Renal pelvis (tissue), 12 donors: Measurements from ENCODE around the gene SLC4A5. TPM values are rescaled to one million over a fixed set of nuclear protein-coding genes. Genes with fewer than 3 reads are reported as not detected.

ENCODE experiments used
- DNase-seq: peaks from one replicate; pipeline ENCODE4 v3.0.0-alpha.2; 2013
- long read RNA-seq, 16 experiments: transcript quantifications; one replicate each; lab custom pipeline, GENCODE V29; 2026
- polyA plus RNA-seq, 3 donors: library from polyadenylated mRNA; unstranded; fragments of 120-200 nt; gene quantifications; one replicate each; pipeline ENCODE4 v1.2.1, GENCODE V29; 2013; ENCODE audit not compliant: insufficient read length in 3 of 3

Gene SLC4A5
- 1 to 10 TPM; 1.9 to 5.6 (median 3.4) TPM for polyA plus RNA-seq
- long read RNA-seq, donor 1 = 0 reads
- long read RNA-seq, donor 2 = 0 reads
- long read RNA-seq, donor 3 = 0 reads
- long read RNA-seq, donor 4 = 0 reads
- long read RNA-seq, donor 5 = 0 reads
- long read RNA-seq, donor 6 = 0 reads
- long read RNA-seq, donor 7 = 0 reads
- long read RNA-seq, donor 8 = 0 reads
- long read RNA-seq, donor 9 = 0 reads
- long read RNA-seq, donor 10 = 0 reads
- long read RNA-seq, donor 11 = 0 reads
- long read RNA-seq, donor 12 = 0 reads
- long read RNA-seq, donor 13 = 0 reads
- long read RNA-seq, donor 14 = 0 reads
- long read RNA-seq, donor 15 = 0 reads
- long read RNA-seq, donor 16 = 0 reads

- no peak for DNase-seq
These were observed at the start of gene SLC4A5 for GRCh38 chr2:74343316-74343715. Gene SLC4A5, minus strand, starts transcription at chr2:74343416. Its CDS starts 28,393 bp downstream, at chr2:74315023.

DNA sequence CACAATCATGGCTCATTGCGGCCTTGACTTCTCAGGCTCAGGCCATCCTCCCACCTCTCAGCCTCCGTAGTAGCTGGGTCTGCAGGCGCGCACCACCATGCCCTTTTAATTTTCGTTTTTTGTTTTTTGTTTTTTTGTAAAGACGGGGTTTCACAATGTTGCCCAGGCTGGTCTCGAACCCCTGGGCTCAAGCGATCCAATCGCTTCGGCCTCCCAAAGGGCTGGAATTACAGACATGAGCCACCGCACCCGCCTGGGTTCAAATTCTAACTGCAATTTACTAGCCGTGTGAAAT lies 49.2 kb upstream of the SLC4A5 start:
- DNase-seq = no peak

DNA sequence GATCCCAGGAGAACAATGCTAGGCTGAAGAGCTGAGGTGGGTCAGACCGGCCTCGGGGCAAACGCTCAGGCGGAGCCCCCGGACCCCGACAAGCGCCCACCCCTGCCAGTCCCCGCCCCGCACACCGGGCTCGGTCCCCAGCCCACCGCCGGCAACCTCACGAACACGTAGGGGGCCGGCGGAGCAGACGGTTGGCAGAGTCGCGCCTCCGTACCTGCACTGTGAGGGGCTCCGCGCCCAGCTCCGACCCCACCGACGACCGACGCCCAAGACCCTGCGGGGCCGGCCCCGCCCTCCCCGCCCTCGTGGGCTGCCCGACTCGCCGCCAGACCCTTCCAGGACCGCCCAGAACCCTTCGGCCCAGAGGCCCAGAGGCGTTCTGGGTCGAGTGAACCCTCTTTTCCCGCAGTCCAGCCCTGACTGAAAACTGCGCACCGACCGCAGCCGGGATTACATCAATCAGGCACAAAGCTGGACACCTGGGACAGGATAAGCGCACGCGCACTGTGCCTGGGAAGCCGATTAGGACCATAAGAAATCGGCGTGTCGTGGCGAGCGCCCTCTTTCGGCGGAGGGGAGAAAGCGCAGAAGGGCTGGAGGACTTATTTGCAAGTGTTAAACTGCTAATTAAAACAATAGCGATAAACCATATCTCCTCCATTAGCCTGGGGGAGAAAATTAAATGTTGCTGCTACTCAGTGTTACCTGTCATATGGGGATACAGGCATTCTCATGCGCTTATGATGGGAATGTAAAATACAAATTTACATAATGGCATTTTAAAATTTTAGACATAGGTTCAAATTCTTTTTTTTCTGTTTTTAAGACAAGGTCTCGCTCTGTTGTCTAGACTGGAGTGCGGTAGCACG lies 48.6 kb upstream of the SLC4A5 start:
- DNase-seq = peak; percentile 92

DNA sequence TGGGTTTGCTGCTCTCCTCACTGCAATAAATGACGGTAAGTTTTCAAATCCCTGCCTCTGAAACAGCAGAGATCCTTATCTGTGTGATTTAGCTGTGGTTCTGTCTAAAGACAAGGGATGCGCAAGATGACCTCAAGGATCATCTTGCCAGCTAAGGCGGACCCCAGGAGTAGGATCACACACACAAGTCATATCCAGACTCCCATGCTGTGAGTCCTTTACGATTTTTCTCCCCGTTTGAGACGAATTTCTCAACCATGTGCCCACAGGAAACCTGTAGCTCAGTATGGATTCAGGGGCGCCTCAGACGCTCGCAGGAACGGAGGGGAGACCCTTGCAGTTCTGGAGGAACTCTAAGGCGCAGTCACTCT lies 48.0 kb upstream of the SLC4A5 start:
- no peak for DNase-seq

DNA sequence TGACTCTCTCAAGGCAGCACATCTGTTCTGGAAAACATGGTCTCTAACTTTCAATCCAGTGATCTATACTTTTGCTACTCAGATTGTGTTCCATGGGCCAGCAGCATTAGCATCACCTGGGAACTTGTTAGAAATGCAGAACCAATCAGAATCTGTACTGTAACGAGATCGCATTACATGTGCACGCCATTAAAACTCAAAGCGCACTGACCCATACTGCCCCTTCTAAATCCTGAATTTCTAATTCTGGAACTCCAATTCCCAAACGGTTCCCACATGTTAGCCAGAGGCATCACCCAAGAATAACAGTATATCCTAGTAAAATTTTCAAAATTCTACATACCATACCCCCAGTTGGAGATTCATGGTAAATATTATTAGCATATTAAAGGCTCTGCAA lies 47.4 kb upstream of the SLC4A5 start:
- DNase-seq = no peak

DNA sequence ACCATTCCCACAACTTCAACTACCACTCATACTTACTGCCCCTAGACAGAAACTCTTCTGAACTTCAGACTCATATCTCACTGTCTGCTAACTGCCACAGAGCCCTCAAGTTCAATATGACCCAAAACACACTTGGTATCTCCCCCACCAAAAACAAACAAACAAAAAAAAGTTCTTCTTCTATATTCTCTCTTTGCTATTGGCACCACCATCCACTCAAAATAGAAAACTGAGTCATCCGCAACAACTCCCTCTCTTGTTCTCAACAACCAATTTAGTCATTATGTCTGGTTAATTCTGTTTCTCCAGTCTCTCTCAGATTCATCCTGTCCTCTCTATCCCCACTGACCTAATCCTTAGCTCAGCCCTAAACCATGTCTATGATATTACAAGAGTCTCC lies 44.1 kb upstream of the SLC4A5 start:
- DNase-seq = no peak

DNA sequence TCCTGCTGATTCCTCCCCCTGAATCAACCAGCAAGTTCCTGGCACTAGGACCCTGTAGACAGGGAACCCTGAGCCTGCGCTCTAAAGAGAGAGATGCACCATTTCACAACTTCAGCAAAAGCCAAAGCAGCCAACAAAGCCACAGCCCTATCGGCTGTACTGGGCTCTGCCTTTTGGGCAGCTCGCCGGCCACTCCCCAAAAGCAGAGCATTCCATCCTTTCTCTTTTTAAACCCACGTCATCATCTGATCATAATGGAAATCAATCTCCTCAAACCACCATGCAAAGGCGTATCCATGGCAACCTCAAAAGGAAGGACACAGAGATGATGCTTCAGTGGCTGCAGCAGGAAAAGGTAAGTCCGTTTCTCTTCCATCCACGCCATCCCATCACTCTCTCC lies 42.2 kb upstream of the SLC4A5 start:
- DNase-seq = no peak

GRCh38 chr2:74384051-74384450 lies 40.8 kb upstream of the SLC4A5 start:
- no peak for DNase-seq

GRCh38 chr2:74383254-74383653 lies 40.0 kb upstream of the SLC4A5 start:
- DNase-seq = no peak

DNA sequence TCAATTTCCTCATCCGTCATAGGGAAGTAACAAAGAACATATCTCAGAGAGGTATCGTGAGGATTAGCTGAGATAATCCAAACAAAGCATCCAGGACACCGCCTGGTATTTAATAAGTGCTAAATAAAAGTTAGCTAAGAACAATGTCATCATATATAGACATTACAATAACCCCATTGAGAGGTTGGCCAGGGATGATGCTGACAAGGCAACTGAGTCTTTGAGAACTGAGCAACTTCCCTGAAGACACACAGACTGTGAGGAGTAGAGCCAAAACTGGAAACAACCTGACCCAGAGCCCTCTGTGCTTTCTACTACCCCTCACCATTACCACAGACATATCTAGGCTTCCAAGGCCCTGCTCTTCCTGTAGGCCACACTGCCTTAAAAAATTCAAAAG lies 38.5 kb upstream of the SLC4A5 start:
- no peak for DNase-seq

DNA sequence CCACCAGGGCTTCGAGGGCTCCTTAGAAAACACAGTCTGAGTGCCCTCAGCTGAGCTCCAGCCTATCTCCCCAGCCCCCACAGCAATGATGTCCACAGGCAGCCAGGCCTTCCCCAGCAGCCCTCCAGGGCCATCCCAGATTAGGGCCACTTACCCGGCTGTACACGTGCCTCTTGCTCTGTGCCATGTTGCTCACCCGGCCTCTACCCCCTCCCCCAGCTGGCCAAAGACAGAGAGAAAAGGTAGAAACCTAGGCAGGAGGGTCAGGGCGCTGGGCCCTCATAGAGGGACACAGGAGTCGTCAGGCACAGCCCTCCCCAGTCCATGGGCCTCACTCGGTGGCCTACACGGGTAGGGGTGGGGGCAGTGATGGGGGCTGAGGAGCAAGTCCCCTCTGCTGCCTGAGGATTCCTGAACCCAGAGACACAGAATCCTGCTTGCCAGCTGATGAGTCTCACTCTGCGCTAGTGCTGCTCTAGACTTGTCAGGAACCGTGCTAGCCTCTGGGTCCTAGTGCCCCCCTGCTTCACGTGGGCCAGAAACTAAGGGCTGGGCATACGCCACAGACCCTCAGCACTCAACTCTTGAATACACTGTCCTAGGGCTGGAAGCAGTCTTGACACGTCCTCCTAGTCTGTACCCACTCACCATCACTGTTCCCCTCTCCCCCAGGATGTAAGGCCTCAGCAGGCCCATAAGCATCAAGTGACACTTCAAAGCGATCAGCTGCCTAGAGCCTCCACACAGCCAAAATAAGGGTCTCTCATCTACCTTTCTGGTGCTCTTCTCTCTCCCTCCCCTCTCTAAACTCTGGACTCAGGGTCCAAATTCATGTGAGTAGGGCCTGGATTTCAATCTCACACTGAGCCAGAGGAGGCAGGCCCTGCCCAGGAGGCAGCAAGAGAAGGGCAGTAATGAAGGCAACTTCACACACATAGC lies 36.9 kb upstream of the SLC4A5 start, which contains the start of gene DCTN1:
DCTN1 (minus strand) TSS at position 461 of the 939 bp plus-strand sequence; CDS start at position 187, 274 bp downstream.
- peak; percentile 59 for DNase-seq

DNA sequence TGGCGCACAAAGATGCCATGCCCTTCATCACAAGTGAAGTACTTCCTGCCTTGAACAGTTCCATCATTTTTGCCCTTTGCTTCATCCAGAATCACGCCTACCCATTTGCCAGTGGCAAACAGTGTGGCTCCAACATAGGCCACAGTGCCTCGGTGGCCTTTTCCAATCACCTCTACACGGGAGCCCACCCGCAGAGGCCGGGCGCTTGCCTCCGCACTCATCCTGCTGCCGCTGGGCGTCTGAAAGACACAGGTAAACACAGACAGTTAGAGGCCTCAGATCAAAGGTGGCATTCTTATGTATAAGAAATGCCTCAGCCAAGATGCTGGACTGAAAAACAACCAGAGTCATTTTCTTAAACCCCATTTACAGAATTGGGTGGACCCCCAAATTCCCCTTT lies 34.8 kb upstream of the SLC4A5 start:
- no peak for DNase-seq

DNA sequence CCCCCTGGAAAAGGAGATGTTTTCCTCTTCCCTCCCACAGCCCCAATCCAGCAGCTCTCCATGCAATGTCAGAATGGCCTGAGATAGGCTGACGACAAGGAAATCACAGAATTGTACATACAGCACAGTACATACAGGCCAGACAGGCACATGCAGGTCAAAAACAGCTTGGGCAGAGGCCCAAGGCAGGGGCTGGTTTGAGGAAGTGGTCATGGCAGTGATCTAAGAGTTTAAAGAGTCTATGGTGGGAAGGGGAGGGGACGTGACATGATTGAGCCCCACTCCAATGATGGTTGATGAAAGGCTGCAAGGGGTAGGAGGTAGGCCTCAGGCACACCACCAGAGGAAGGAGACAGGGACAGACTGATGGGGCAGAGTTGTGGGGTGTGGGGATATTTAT lies 32.6 kb upstream of the SLC4A5 start:
- DNase-seq = no peak

- peak; percentile 84 for DNase-seq
These were observed 31.4 kb upstream of the SLC4A5 start for GRCh38 chr2:74374509-74375205.

GRCh38 chr2:74373985-74374384 lies 30.8 kb upstream of the SLC4A5 start:
- no peak for DNase-seq

DNA sequence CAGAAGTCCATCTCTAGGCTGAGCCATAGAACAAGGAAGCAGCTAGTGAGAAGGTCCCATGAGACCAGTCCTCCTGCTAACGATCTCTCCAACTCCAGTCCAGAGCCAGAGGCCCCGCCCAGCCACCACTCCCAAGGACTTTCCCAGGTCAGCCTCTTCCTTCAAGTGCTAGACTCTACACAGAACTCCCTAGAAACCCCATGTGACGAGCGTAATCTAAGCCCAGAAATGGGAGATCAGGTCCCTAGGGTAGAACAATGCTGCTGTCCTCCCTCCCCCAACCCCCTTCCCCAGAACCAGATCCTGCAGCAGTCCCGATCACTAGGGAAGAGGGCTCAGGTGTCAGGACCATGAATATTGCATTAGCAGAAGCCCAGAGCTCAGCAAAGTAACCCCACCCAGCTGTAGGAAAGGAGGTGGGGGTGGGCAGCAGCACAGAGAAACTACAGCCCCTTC lies 30.0 kb upstream of the SLC4A5 start:
- DNase-seq = no peak

GRCh38 chr2:74372674-74373073 lies 29.5 kb upstream of the SLC4A5 start:
- no peak for DNase-seq

- DNase-seq = no peak
These were observed 28.2 kb upstream of the SLC4A5 start for GRCh38 chr2:74371421-74371820.

- no peak for DNase-seq
These were observed 26.8 kb upstream of the SLC4A5 start for GRCh38 chr2:74369976-74370375.

- no peak for DNase-seq
These were observed 25.3 kb upstream of the SLC4A5 start for GRCh38 chr2:74368499-74368898.

DNA sequence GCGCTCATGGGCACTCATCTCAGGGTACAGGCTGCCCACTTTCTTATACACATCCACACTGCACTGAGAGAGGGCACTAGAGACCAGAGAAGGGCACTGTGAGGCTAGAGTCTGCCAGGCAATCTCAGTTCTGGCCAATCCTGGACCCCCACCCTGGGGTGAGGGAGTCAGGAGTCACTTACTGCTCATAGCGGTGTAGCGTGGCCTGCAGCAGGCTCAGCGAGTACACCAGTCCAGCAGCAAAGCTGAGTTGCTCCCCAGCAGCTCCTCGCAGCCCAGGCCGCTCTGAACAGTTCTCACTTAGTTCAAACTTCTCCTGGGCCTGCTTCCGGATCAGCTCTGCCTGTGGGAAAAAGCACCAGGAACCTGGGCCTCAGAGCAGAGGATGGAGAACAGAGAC lies 24.6 kb upstream of the SLC4A5 start:
- DNase-seq = no peak

- DNase-seq = no peak
These were observed 22.8 kb upstream of the SLC4A5 start for GRCh38 chr2:74366036-74366435.
